Esophagus squamous epithelium (tissue), 4 donors: ENCODE data around the gene IFI27L2.

Experiments used
- POLR2A ChIP-seq, 4 donors: fragments of 450-650 bp; IDR thresholded peaks; one replicate each; pipeline ENCODE4 v1.6.1; 2017; ENCODE audit warnings: antibody characterized with exemption in 4 of 4, mild to moderate bottlenecking in 4 of 4, moderate library complexity in 3 of 4
- TF ChIP-seq, protein P1 (sequence below), 6 experiments: fragments of 450-650 bp in 4 of 6; fragments of 200-600 bp in 2 of 6; sonication (generic) in 2 of 6; IDR thresholded peaks; one replicate each; pipeline ENCODE4 v1.5.1; 2016 to 2019; ENCODE audit warnings: antibody characterized with exemption in 6 of 6, mild to moderate bottlenecking in 4 of 6, moderate library complexity in 4 of 6

DNA sequence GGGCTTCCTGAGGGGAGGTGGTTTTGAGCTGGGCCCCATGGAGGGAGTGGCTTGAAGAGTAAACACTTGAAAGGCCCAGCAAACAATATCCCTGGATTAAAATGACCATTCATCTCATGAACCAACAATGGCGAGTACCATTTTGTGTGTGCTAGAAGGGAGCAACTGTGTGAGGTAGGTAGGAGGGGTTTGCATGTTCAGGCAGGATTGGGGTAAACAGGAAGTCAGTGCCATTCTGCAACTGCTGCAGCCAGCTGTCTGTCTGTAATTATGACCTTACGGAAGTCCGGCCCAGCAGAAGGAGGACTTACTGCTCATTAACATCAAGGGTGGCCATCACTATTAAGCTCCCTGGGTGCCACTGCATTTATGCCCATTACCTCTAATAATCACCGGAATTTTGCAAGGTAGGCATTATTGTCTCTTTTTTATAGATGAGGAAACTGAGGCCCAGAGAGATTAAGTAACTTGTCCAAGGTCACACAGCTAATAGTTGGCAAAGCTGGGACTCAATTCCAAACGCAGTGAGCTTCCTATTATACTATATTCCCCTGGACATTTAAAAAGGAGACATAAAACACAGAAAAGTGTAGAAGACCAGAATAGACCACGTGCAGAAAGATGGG, 16.6 kb upstream of the IFI27L2 start:
- TF ChIP-seq, protein P1, sequence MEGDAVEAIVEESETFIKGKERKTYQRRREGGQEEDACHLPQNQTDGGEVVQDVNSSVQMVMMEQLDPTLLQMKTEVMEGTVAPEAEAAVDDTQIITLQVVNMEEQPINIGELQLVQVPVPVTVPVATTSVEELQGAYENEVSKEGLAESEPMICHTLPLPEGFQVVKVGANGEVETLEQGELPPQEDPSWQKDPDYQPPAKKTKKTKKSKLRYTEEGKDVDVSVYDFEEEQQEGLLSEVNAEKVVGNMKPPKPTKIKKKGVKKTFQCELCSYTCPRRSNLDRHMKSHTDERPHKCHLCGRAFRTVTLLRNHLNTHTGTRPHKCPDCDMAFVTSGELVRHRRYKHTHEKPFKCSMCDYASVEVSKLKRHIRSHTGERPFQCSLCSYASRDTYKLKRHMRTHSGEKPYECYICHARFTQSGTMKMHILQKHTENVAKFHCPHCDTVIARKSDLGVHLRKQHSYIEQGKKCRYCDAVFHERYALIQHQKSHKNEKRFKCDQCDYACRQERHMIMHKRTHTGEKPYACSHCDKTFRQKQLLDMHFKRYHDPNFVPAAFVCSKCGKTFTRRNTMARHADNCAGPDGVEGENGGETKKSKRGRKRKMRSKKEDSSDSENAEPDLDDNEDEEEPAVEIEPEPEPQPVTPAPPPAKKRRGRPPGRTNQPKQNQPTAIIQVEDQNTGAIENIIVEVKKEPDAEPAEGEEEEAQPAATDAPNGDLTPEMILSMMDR (IDR thresholded peaks at IDR 0.05) = no peak
- no peak for TF ChIP-seq POLR2A (IDR thresholded peaks at IDR 0.05)
